BE2C (cell line): ENCODE results near the gene FOXS1.
"Not testable (repeated sequence)": the region's sequence is repeated elsewhere in the genome, so short reads cannot be mapped to it uniquely, and the experiment has no call there.

ENCODE experiments used
- DNase-seq: peaks from one replicate; pipeline ENCODE4 v3.0.0-alpha.2; 2020
- H3K27me3 ChIP-seq: fragments of 250-450 bp; sonication (Bioruptor Pico); 2 replicates; pipeline ENCODE4 v1.5.1; 2020; ENCODE audit warnings: mild to moderate bottlenecking
- H3K36me3 ChIP-seq: fragments of 250-450 bp; sonication (Bioruptor Pico); 2 replicates; pipeline ENCODE4 v1.5.1; 2020; ENCODE audit warnings: mild to moderate bottlenecking
- H3K4me1 ChIP-seq: fragments of 250-450 bp; sonication (Bioruptor Pico); 2 replicates; pipeline ENCODE4 v1.5.1; 2020
- H3K4me3 ChIP-seq: 2 replicates; pipeline ENCODE4 v1.5.1; 2011; ENCODE audit warnings: low read depth, low read length
- H3K9me3 ChIP-seq: fragments of 250-450 bp; sonication (Bioruptor Pico); 2 replicates; pipeline ENCODE4 v1.5.1; 2020
- TF ChIP-seq, protein P1 (sequence below): IDR thresholded peaks from 2 replicates; pipeline ENCODE4 v1.5.1; 2012; ENCODE audit warnings: mild to moderate bottlenecking, low read depth, low read length

FOXS1 gene

DNA sequence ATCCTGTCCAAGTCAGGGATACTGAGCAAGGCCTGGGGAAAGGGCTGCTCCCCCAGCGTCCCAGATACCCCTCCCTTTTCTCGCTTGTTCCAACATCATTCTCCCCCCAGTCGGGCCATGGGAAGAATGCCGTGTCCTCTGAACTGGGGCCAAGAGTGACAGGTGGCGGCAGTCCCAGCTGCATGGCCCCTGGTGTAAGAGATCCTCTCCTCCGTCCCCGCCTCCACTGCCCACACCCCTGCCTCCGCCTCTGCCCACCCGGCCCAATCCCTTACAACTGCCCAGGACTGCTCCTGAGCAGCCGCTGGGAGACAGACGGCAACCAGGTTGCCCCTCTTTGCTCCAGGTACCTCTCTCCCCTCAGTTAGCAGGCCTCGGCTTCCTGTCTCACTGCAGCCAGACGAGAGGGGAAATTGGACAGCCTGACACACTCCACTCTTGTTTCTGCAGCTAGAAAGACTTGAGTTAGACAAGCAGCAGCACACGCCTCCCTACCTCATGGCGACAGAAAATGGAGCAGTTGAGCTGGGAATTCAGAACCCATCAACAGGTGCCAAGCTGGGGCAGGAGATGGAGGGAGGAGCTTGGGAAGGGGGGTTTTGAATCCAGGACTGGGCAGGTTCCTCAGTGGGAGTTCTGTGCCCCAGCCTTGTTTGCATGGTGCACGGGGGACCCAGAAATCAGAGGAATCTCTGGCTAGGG, 26.2 kb downstream of the FOXS1 start, which contains the start of gene MYLK2:
Gene MYLK2, plus strand, starts transcription at position 274 of the 702 bp plus-strand sequence. Its CDS starts 225 bp downstream, at position 499.
- DNase-seq: no peak
- TF ChIP-seq, protein P1, sequence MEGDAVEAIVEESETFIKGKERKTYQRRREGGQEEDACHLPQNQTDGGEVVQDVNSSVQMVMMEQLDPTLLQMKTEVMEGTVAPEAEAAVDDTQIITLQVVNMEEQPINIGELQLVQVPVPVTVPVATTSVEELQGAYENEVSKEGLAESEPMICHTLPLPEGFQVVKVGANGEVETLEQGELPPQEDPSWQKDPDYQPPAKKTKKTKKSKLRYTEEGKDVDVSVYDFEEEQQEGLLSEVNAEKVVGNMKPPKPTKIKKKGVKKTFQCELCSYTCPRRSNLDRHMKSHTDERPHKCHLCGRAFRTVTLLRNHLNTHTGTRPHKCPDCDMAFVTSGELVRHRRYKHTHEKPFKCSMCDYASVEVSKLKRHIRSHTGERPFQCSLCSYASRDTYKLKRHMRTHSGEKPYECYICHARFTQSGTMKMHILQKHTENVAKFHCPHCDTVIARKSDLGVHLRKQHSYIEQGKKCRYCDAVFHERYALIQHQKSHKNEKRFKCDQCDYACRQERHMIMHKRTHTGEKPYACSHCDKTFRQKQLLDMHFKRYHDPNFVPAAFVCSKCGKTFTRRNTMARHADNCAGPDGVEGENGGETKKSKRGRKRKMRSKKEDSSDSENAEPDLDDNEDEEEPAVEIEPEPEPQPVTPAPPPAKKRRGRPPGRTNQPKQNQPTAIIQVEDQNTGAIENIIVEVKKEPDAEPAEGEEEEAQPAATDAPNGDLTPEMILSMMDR: no peak
- no peak within 1 kb of the TSS for H3K4me3 ChIP-seq
- H3K36me3 ChIP-seq: no peaks in the 10 kb centered on the region
- H3K9me3 ChIP-seq: no peaks in the 10 kb centered on the region
- H3K4me1 ChIP-seq: peaks cover 8% of the 10 kb centered on the region
- no peaks in the 10 kb centered on the region for H3K27me3 ChIP-seq

DNA sequence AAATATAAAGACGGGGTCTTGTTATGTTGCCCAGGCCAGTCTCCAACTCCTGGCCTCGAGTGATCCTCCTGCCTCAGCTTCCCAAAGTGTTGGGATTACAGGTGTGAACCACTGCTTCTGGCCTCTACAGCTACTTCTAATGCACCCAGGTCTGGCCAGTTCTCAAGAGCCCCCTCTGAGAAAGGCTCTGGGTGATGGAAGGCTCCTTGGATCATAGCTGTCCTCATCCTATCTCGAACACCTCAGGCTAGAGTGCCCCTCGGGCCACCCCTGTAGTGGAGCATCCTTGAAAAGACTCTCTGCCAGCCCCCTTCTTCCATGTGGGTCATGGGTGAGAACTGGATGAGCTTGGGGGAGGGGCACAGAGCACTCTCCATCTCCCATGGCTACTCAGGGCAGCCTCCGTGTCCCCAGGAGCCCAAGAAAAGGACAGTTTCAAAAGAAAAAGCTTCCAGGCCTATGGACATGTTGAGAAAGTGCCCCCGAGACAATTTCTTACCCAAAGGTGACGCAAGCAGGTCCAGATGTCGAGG, 27.0 kb downstream of the FOXS1 start:
- no peak overlapping the region for H3K4me3 ChIP-seq
- TF ChIP-seq, protein P1: no peak
- H3K27me3 ChIP-seq: no peaks in the 10 kb centered on the region
- no peak for DNase-seq
- peaks cover 8% of the 10 kb centered on the region for H3K4me1 ChIP-seq
- no peaks in the 10 kb centered on the region for H3K9me3 ChIP-seq
- no peaks in the 10 kb centered on the region for H3K36me3 ChIP-seq

DNA sequence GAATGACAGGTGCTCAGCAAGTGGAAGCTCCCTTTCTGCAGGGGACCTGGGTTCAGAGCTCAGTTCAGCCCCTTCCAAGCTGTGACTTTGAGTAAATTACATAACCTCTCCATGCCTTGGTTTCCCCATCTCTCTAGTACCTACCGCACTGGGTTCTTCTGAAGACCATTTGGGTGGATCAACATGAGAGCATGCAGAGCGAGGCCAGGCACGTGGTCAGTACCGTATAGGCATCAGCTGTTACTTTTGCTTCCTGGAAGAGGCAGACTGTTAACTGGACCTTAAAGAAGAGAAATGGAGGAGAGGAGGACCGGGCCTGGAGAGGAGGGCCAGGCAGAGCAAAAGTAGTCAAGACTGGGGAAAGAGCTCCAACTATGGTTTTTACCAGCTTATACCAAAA, 27.9 kb downstream of the FOXS1 start:
- no peaks in the 10 kb centered on the region for H3K27me3 ChIP-seq
- TF ChIP-seq, protein P1: no peak

DNA sequence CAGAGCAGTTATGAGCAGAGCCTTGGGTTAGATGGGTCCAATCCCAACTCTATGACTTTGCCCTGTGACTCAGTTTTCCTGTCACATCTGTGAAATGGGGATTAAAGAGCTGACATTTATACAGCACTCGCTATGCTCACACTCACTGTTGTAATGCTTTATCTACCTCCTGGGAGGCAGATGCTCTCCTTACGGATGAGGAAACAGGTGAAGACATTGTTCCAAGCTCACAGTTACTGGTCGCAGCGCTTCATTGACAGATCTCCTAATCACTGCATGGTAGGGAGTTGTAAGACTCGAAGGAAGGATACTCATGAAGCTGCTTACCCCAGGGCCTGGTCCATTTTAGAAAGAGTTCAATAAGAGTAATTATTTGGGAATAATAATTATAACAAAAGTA, 29.2 kb downstream of the FOXS1 start:
- DNase-seq: no peak
- Histone ChIP-seq H3K4me1 (peaks cover 8% of the 10 kb centered on the region), H3K27me3 (no peaks in the 10 kb centered on the region), H3K36me3 (0 out of 2 replicates have a peak, but pooled peaks cover 3% of the 10 kb centered on the region), H3K9me3 (no peaks in the 10 kb centered on the region), H3K4me3 (no peak overlapping the region)
- TF ChIP-seq, protein P1: no peak

More for the DNA sequence above, 27.9 kb downstream of the FOXS1 start:
- no peaks in the 10 kb centered on the region for H3K36me3 ChIP-seq
- no peaks in the 10 kb centered on the region for H3K9me3 ChIP-seq
- no peak overlapping the region for H3K4me3 ChIP-seq
- DNase-seq: no peak
- H3K4me1 ChIP-seq: peaks cover 8% of the 10 kb centered on the region

DNA sequence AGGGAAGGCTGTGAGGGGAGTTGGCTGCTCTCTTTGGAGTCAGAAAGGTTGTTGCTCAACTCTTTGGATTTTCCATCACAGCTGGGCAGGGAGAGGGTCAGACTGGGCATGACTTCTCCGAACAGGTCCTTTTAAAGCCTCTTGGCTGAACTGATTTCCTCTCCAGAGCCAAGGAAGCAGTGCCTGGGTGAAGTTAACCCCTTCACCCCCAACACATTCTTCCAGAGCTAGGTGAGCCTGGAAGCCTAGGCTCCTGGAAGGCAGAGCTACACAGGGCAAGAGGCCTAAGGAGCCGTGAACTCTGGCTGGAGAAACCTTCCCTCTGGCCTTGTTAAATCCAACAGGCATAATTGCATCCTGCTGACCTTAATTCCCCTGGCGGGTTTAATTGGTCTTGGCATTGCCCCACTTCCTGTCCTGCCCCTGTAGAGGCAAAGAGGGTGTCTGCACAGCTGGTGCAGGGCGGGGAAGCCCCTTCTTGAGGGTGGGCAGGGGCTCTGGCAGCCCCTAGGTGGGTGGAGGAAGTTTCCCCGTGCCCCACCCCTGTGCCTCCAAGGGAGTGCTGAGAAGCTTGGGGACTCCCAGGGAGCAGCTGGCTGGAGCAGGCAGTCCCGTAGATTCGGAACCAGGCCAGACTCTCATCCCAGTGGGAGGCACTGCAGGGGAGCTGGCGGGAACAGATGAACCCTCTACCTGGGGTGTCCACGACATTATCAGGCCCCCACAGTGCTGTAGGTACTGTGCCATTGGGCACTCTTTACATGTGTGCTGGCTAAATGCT, 29.8 kb downstream of the FOXS1 start:
- Histone ChIP-seq H3K9me3 (no peaks in the 10 kb centered on the region), H3K4me3 (no peak overlapping the region), H3K36me3 (0 out of 2 replicates have a peak, but pooled peaks cover 3% of the 10 kb centered on the region), H3K4me1 (peaks cover 8% of the 10 kb centered on the region), H3K27me3 (no peaks in the 10 kb centered on the region)
- no peak for DNase-seq
- TF ChIP-seq, protein P1: no peak

DNA sequence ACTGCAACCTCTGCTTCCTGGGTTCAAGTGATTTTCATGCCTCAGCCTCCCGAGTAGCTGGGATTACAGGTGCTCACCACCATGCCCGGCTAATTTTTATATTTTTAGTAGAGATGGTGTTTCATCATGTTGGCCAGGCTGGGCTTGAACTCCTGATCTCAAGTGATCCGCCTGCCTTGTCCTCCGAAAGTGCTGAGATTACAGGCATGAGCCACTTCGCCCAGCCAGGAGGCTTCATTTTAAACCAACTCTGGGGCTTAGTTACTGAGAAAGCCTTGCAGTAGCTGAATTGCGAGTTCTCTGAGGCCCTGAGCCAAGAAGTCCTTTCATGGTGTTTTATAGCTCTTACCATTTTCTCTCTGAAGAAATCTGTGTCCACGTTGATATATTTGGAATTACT, 31.3 kb downstream of the FOXS1 start:
- H3K4me1 ChIP-seq, DNase-seq: not testable (repeated sequence)

More for the DNA sequence above, 31.3 kb downstream of the FOXS1 start:
- not testable (repeated sequence) for H3K9me3 ChIP-seq, H3K27me3 ChIP-seq, H3K36me3 ChIP-seq, H3K4me3 ChIP-seq
